Measurements from ENCODE around the gene RNF32. TPM values are rescaled to one million over a fixed set of nuclear protein-coding genes. Genes with fewer than 3 reads are reported as not detected.

The RNF32 gene
- total and polyA plus RNA-seq, 4 donors, result 1.5 to 3.9 (median 3.1) TPM

DNA sequence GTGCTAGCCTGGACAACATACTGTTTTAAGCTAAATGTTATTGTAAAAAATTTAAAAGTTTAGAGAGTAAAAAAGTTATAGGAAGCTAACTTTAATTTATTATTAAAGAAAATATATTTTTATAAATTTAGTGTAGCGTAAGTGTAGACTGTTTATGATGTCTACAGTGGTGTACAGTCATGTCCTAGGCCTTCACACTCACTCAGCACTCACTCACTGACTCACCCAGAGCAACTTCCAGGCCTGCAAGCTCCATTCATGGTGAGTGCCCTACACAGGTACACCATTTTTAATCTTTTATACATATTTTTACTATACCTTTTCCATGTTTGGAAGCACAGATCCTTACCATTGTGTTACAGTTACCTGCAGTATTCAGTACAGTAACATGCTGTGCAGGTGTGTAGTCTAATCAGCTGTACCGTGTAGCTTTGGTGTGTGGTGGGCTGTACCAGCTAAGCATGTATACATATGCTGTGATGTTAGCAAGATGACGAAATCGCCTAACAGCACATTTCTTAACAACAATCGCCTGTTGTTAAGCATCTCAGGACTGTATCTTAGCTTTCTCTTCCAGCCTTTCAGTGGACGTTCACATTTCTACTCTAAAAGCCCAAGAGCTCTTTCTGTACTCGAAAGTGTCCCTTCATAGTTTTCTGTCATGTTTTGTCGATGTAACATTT, 12.5 kb downstream of the RNF32 start:
- no peak for DNase-seq
- no peaks in the 10 kb centered on the region for H3K9me3 ChIP-seq (ENCODE audit: control insufficient read depth in 4 of 4, insufficient read depth in 3 of 4, low read length in 3 of 4)
- 91 to 92% methylated on average over 8 of the region's 8 CpGs for WGBS, 2 donors
- TF ChIP-seq, protein P1, sequence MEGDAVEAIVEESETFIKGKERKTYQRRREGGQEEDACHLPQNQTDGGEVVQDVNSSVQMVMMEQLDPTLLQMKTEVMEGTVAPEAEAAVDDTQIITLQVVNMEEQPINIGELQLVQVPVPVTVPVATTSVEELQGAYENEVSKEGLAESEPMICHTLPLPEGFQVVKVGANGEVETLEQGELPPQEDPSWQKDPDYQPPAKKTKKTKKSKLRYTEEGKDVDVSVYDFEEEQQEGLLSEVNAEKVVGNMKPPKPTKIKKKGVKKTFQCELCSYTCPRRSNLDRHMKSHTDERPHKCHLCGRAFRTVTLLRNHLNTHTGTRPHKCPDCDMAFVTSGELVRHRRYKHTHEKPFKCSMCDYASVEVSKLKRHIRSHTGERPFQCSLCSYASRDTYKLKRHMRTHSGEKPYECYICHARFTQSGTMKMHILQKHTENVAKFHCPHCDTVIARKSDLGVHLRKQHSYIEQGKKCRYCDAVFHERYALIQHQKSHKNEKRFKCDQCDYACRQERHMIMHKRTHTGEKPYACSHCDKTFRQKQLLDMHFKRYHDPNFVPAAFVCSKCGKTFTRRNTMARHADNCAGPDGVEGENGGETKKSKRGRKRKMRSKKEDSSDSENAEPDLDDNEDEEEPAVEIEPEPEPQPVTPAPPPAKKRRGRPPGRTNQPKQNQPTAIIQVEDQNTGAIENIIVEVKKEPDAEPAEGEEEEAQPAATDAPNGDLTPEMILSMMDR (IDR thresholded peaks at IDR 0.05; ENCODE audit: control extremely low read depth, extremely low read depth), result no peak
- no peak for ATAC-seq (ENCODE audit: insufficient read depth, low FRiP score)
- H3K4me3 ChIP-seq, result no peak overlapping the region
- H3K9ac ChIP-seq (ENCODE audit: insufficient read depth in 1 of 2, low read length in 2 of 2), result no peak overlapping the region
- no peak overlapping the region for H3K27ac ChIP-seq (ENCODE audit: low read depth in 1 of 2, low read length in 1 of 2)
- peaks cover 0 to 8% (median 0%) of the 10 kb centered on the region in 5 donors for H3K4me1 ChIP-seq (ENCODE audit: control insufficient read depth in 5 of 5, insufficient read depth in 5 of 5, low read length in 5 of 5)
- peaks cover 0 to 2% (median 0%) of the 10 kb centered on the region in 3 donors for H3K27me3 ChIP-seq (ENCODE audit: control insufficient read depth in 3 of 3, insufficient read depth in 3 of 3, low read length in 2 of 3)
- H3K36me3 ChIP-seq (ENCODE audit: control insufficient read depth in 4 of 4, insufficient read depth in 4 of 4, low read length in 4 of 4), result no peaks in the 10 kb centered on the region

DNA sequence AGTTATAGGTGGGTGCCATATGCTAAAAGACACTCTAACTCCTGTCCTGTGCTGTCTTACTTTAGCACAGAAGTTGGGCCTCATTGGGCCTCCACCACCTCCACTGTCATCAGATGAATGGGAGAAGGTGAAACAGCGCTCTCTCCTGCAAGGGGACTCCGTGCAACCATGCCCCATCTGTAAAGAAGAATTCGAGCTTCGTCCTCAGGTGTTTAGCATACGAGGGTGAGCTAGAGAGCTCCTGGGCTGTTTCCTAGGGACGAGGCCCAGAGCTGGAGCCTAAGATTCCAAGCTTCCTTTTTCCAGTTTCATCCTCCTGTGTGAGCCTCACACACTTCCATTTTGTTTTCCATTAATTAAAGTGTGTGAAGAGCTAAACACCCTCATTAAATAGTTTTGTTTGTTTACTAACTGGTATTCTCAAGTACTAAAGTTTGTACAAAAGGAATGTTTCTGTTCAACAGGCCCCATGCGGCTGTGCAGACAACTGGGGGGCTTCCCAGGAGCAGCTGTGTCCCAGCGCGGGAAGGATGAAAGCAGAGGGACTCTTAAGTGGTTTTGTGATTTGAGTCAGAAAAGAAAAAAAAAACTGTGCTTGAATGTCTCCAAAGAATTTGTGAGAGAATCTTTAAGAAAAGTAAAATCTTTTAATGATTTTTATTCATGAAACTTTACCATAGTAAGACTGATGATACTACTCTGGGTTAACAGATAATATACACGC, 14.1 kb downstream of the RNF32 start:
- Histone ChIP-seq H3K27ac (ENCODE audit: low read depth in 1 of 2, low read length in 1 of 2) (no peak overlapping the region), H3K4me3 (no peak overlapping the region), H3K9ac (ENCODE audit: insufficient read depth in 1 of 2, low read length in 2 of 2) (no peak overlapping the region), H3K9me3 (ENCODE audit: control insufficient read depth in 4 of 4, insufficient read depth in 3 of 4, low read length in 3 of 4) (no peaks in the 10 kb centered on the region), H3K36me3 (ENCODE audit: control insufficient read depth in 4 of 4, insufficient read depth in 4 of 4, low read length in 4 of 4) (no peaks in the 10 kb centered on the region), H3K27me3 (ENCODE audit: control insufficient read depth in 3 of 3, insufficient read depth in 3 of 3, low read length in 2 of 3) (peaks cover 0 to 2% (median 0%) of the 10 kb centered on the region in 3 donors), H3K4me1 (ENCODE audit: control insufficient read depth in 5 of 5, insufficient read depth in 5 of 5, low read length in 5 of 5) (peaks cover 0 to 8% (median 0%) of the 10 kb centered on the region in 5 donors)
- 89 to 93% methylated on average over 10 of the region's 10 CpGs for WGBS, 2 donors
- ATAC-seq (ENCODE audit: insufficient read depth, low FRiP score), result no peak
- TF ChIP-seq, protein P1 (IDR thresholded peaks at IDR 0.05; ENCODE audit: control extremely low read depth, extremely low read depth), result no peak
- no peak for DNase-seq

DNA sequence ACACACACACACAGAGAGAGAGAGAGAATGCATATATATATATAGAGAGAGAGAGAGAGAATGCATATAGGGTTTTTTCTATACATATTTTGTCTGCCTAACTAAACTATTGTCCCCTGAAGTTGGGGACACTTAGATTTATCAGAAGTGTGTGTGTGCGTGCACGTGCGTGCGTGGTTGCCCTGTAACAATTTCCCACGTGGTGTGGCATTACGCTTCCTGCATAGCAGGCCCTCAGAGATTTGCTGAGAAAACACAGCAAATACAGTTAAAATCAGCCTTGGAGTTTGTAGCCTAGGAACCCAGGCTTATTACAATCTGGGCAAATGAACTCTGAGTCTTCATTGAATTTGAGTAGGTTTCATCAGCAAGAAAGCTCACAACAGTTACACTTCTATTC, 14.7 kb downstream of the RNF32 start:
- H3K4me3 ChIP-seq, result no peak overlapping the region
- H3K9me3 ChIP-seq (ENCODE audit: control insufficient read depth in 4 of 4, insufficient read depth in 3 of 4, low read length in 3 of 4), result no peaks in the 10 kb centered on the region
- H3K27ac ChIP-seq (ENCODE audit: low read depth in 1 of 2, low read length in 1 of 2), result no peak overlapping the region
- TF ChIP-seq, protein P1 (IDR thresholded peaks at IDR 0.05; ENCODE audit: control extremely low read depth, extremely low read depth), result no peak
- WGBS, 2 donors, result 80 to 83% methylated on average over 6 of the region's 6 CpGs
- peaks cover 0 to 2% (median 0%) of the 10 kb centered on the region in 3 donors for H3K27me3 ChIP-seq (ENCODE audit: control insufficient read depth in 3 of 3, insufficient read depth in 3 of 3, low read length in 2 of 3)
- ATAC-seq (ENCODE audit: insufficient read depth, low FRiP score) (no peak), DNase-seq (no peak)
- no peaks in the 10 kb centered on the region for H3K36me3 ChIP-seq (ENCODE audit: control insufficient read depth in 4 of 4, insufficient read depth in 4 of 4, low read length in 4 of 4)
- peaks cover 0 to 8% (median 0%) of the 10 kb centered on the region in 5 donors for H3K4me1 ChIP-seq (ENCODE audit: control insufficient read depth in 5 of 5, insufficient read depth in 5 of 5, low read length in 5 of 5)
- no peak overlapping the region for H3K9ac ChIP-seq (ENCODE audit: insufficient read depth in 1 of 2, low read length in 2 of 2)
